ENCODE results near the gene CHRM4. TPM values are rescaled to one million over a fixed set of nuclear protein-coding genes. Genes with fewer than 3 reads are reported as not detected.

Gene CHRM4
- total RNA-seq, 4 donors from 2014 or later: 0.22 TPM; not detected in 3

- H3K4me1 ChIP-seq: peaks cover 6 to 25% of the 10 kb centered on the region in 2 donors
- intact Hi-C loops (cut with DNase I): no loop called here
- H3K9me3 ChIP-seq: no peaks in the 10 kb centered on the region
- TF ChIP-seq POLR2A (IDR thresholded peaks at IDR 0.05): no peak
- TF ChIP-seq CTCF (IDR thresholded peaks at IDR 0.05): peak; percentile 35 to 82 (median 66)
- H3K4me3 ChIP-seq (replicated peaks in 1 of 3): no peak overlapping the region
- no peaks in the 10 kb centered on the region for H3K27me3 ChIP-seq
- peak in 1 of 2 donors; percentile 40 for DNase-seq
- H3K36me3 ChIP-seq: peaks cover 0 to 12% of the 10 kb centered on the region in 2 donors
- 30% methylated on average over 9 of the region's 32 CpGs; no CpG with 5 or more reads in 1 of the 2 donors for WGBS, 2 donors
- no peak overlapping the region for H3K27ac ChIP-seq
Measured at GRCh38 chr11:46367244-46367915, 24.2 kb downstream of the CHRM4 start.

- 95 to 98% methylated on average over 8 to 19 of the region's 31 CpGs for WGBS, 2 donors
- peaks cover 0 to 8% of the 10 kb centered on the region in 2 donors for H3K36me3 ChIP-seq
- no peak overlapping the region for H3K27ac ChIP-seq
- TF ChIP-seq POLR2A (IDR thresholded peaks at IDR 0.05): no peak
- TF ChIP-seq CTCF (IDR thresholded peaks at IDR 0.05): no peak
- H3K4me3 ChIP-seq (replicated peaks in 1 of 3): no peak overlapping the region
- peaks cover 13 to 31% of the 10 kb centered on the region in 2 donors for H3K4me1 ChIP-seq
- intact Hi-C loops (cut with DNase I): no loop called here
- no peaks in the 10 kb centered on the region for H3K9me3 ChIP-seq
- DNase-seq: no peak
- no peaks in the 10 kb centered on the region for H3K27me3 ChIP-seq
Measured at GRCh38 chr11:46366661-46367161, 24.9 kb downstream of the CHRM4 start.

GRCh38 chr11:46366260-46366659 is 25.3 kb downstream of the CHRM4 start:
- Histone ChIP-seq H3K27me3 (no peaks in the 10 kb centered on the region), H3K4me3 (replicated peaks in 1 of 3) (no peak overlapping the region), H3K9me3 (no peaks in the 10 kb centered on the region), H3K36me3 (peaks cover 0 to 7% of the 10 kb centered on the region in 2 donors), H3K27ac (no peak overlapping the region), H3K4me1 (peaks cover 17 to 36% of the 10 kb centered on the region in 2 donors)
- DNase-seq: no peak
- TF ChIP-seq CTCF (IDR thresholded peaks at IDR 0.05): no peak
- TF ChIP-seq POLR2A (IDR thresholded peaks at IDR 0.05): no peak
- WGBS, 2 donors: 90 to 98% methylated on average over 2 to 16 of the region's 22 CpGs
- intact Hi-C loops (cut with DNase I): no loop called here

- Histone ChIP-seq H3K27ac (no peak overlapping the region), H3K4me1 (peaks cover 18 to 33% of the 10 kb centered on the region in 2 donors), H3K36me3 (peaks cover 0 to 7% of the 10 kb centered on the region in 2 donors), H3K9me3 (no peaks in the 10 kb centered on the region), H3K4me3 (replicated peaks in 1 of 3) (no peak overlapping the region), H3K27me3 (no peaks in the 10 kb centered on the region)
- DNase-seq: no peak
- TF ChIP-seq CTCF (IDR thresholded peaks at IDR 0.05) (no peak), POLR2A (IDR thresholded peaks at IDR 0.05) (no peak)
- intact Hi-C loops (cut with DNase I): no loop called here
- 83 to 100% methylated on average over 2 to 3 of the region's 3 CpGs for WGBS, 2 donors
Measured at GRCh38 chr11:46364791-46365190, 26.8 kb downstream of the CHRM4 start.

GRCh38 chr11:46364056-46364455 is 27.5 kb downstream of the CHRM4 start:
- no peak overlapping the region for H3K27ac ChIP-seq
- H3K4me3 ChIP-seq (replicated peaks in 1 of 3): no peak overlapping the region
- no peak for DNase-seq
- H3K36me3 ChIP-seq: peaks cover 0 to 7% of the 10 kb centered on the region in 2 donors
- WGBS, 2 donors: 95% methylated on average over 6 to 7 of the region's 9 CpGs
- H3K27me3 ChIP-seq: no peaks in the 10 kb centered on the region
- TF ChIP-seq POLR2A (IDR thresholded peaks at IDR 0.05): no peak
- TF ChIP-seq CTCF (IDR thresholded peaks at IDR 0.05): no peak
- H3K9me3 ChIP-seq: no peaks in the 10 kb centered on the region
- H3K4me1 ChIP-seq: peaks cover 18 to 29% of the 10 kb centered on the region in 2 donors
- intact Hi-C loops (cut with DNase I): no loop called here
